HG03342 (cell line): Measurements from ENCODE around the gene NADSYN1.

Experiments
- ATAC-seq: cut with Tn5 transposase; IDR thresholded peaks from one replicate; pipeline ENCODE4 v1.9.1; 2021; ENCODE audit warnings: mild to moderate bottlenecking, moderate library complexity; ENCODE audit not compliant: unreplicated experiment

The NADSYN1 gene

DNA sequence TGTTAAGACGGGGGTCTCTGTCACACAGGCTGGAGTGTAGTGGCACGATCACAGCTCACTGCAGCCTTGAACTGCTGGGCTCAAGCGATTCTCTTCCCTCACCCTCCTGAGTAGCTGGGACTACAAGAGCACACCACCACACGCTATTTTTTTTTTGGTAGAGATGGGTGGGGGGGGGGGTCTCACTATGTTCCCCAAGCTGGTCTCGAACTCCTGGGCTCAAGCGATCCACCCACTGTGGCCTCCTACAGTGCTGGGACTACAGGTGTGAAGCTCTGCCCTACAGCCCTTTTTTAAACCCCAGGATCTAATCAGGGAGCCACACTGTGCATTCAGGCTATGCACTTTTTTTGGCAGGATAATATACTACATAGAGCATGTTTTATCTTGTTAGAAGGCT, 3.4 kb upstream of the NADSYN1 start:
- no peak for ATAC-seq

- no peak for ATAC-seq
Measured at GRCh38 chr11:71450507-71450906, 2.5 kb upstream of the NADSYN1 start.

- no peak for ATAC-seq
Measured at GRCh38 chr11:71450939-71451338, 2.1 kb upstream of the NADSYN1 start.

DNA sequence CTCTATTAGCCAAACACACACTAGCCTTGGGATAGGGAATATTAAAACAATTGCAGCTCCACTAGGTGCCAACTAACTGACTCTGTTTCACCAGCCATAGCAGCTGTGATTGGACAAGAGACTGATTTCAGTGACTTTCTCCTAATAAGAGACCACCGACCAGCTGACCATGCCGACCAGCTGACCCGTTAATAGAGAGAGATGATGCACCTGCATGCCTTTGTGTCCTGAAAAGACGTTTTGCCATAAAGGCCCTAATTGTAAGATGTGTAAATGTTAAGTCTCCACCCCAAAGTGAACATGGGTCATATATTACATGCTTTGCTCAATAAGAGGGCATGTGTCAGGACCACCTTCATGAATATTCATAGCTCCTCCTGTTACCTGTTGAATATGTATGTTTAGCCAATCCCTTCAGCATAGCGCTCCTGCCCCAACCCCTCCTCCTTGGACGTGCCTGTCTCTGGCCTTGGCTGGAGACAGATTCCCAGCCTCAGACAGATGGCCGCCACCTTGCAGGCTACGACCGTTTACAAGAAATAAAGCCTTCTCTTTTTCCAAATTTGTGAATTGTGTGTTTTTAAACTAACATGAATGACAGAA, 1.3 kb upstream of the NADSYN1 start:
- no peak for ATAC-seq

DNA sequence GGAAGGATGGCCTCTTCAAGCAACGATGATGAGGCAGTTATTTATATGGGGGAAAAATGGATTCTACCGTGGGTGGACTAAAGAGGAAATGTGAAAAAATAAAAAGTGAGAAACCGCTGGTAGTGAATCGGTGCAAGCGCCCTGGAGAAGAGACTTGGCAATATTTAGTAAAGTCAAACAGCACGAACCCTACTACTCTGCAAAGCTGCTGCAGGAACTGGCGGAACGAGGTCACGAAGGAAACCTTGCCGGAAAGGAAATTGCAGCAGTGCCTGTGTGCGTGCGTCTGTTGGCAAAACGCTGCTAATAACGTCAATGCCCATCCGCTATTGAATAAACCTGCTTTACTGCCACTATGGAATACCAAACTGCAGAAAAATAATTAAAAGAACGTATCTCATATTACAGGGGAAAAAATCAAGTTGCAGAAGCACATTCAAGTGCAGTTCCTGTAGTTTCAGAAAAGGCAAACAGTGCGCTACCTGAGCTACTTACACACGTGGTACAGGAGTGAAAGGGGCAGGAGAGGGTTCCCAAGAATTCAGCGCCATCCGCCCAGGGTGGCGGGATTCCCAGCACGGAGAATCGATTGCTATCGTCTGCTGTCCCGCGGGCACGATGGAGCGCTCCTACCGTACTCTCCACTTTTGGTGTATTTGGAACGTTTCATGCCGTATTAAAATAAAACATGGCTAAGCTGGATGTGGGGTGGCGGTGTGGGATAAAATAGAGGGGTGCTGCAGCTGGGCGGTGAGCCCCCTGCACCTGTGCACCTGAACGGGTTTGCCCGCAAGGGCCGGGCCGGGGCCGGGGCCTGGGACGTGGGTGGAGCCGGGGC, 585 bp upstream of the NADSYN1 start:
- ATAC-seq: no peak

GRCh38 chr11:71453918-71454304, 908 bp downstream of the NADSYN1 start:
- ATAC-seq: no peak

- no peak for ATAC-seq
Measured at GRCh38 chr11:71454470-71455113, 1.6 kb downstream of the NADSYN1 start.

DNA sequence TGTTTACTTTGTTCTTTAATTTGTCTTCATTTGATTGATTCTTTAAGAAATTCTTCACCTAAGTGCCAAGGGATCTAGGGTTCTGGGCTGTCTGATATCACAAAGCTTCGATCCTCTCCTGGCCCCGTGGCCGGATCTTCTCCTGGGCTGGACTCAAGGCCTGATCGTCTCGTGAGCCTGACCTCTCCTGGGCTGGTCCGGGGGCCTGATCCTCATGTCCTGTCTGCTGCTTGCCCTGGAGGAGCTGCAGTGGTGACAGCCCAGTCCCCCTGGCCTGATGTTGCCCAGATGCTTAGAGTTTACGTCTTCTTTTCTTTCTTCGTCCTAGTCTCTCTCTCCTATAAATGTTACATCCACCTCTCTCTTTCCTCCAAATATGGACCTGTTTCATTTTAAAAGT, 3.3 kb downstream of the NADSYN1 start:
- ATAC-seq: no peak

GRCh38 chr11:71456831-71457230, 3.8 kb downstream of the NADSYN1 start:
- no peak for ATAC-seq

GRCh38 chr11:71458146-71459070, 5.4 kb downstream of the NADSYN1 start:
- no peak for ATAC-seq

- no peak for ATAC-seq
Measured at GRCh38 chr11:71459076-71459766, 6.2 kb downstream of the NADSYN1 start.

GRCh38 chr11:71459767-71460320, 6.8 kb downstream of the NADSYN1 start:
- no peak for ATAC-seq

GRCh38 chr11:71461696-71462095, 8.7 kb downstream of the NADSYN1 start:
- no peak for ATAC-seq

- ATAC-seq: no peak
Measured at GRCh38 chr11:71462726-71463125, 9.7 kb downstream of the NADSYN1 start.

DNA sequence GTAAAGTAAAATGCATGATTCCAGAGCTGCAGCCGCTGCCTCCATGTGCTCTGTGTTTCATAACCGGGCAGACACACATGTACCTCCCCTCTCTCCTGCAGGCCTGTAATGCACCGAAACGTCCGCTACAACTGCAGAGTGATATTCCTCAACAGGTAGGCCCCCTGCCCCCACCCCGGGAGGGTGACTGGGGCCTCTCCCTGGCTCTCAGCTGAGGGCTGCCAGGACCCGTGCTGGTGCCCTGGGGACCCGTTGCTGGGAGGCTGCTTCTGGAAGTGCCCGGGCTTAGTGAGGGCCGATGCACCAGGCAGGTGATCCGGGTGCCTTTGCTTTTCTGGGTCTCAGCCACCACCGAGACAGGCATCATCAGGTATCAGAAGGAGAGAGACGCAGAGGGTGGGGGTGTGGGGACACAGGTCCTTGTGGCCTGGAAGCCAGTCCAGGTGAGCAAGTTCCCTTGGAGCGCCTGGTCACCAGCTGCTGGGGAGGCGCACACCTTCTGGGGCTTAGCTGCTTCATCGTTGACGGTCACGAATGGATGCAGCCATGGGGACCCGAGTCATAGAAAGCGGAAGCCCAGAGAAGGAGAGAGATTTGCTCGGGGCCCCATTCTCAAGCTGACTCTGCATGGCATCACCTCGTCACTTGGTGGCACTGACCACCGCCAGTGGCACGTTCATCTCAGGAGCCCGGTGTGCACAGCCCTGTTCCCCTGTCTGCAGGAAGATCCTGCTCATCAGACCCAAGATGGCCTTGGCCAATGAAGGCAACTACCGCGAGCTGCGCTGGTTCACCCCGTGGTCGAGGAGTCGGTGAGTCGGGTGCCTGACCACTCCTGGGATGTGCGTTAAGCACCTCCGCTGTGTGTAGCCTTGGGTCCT, 10.6 kb downstream of the NADSYN1 start:
- ATAC-seq: no peak

- ATAC-seq: no peak
Measured at GRCh38 chr11:71465054-71465453, 12.1 kb downstream of the NADSYN1 start.

DNA sequence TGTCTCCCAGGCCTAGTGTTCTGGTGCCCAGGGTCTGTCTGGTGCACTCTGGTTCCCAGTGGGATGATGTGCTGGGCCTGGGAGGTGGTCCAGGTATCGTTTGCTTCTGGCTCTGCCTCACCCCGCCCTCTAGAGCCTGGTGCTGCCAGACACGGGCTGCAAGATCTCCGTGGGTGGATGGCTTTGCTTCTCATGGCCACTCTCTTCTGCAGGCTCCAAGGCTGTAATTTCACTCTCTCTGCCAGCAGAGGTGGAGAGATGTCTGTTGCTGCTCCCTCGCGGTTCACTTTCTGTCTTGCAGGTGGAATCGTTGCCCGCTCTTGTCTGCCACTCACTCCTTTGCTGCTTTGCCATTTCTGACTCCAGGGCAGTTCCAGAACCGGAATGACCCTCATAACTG, 13.4 kb downstream of the NADSYN1 start:
- no peak for ATAC-seq

DNA sequence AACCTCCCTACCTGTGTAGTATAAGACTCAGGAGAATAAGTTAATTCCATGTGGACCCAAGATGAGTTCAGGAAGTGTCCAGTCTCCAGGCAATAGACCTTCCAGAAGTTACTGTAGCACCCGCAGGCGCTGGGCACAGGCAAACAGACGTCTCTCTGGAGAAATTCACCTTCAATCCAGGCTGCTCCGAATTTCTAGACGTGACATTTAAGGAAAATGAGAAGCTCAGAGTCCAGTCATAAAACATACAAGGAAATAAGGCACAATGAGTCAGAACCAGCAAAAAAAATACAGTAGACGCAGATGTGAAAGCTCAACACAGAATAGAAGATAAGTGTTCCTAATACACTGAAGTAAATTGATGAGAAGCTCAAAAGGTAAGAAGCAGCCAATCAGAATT, 14.2 kb downstream of the NADSYN1 start:
- no peak for ATAC-seq

DNA sequence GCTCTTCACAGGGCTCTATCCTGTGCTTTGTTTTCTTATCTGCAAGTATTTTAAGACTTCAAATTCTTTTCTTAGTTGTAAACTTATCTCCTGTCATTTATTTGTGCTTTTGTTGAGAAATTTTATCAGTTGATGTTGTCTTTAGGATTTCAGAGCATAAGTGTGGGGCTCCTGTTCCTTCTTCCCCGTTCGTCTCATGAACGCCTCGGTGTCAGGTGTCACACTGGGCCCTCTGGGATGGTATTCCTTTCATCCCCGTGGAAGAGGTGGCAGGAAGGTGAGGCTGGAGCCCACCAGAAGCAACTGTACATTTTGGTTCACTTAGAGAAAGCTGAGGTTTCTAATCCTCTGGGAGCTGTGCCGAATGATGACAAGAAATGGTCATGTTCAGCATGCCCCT, 17.9 kb downstream of the NADSYN1 start:
- no peak for ATAC-seq
